ENCODE data around the gene YTHDC2.

The YTHDC2 gene

GRCh38 chr5:113578091-113578490 lies 64.6 kb downstream of the YTHDC2 start:
- TF ChIP-seq CTCF (IDR thresholded peaks at IDR 0.05; ENCODE audit: low read depth, low read length), result no peak
- TF ChIP-seq MAX (IDR thresholded peaks at IDR 0.05; ENCODE audit: low read depth, low read length), result no peak

GRCh38 chr5:113581388-113581787 lies 67.9 kb downstream of the YTHDC2 start:
- no peak for TF ChIP-seq MAX (IDR thresholded peaks at IDR 0.05; ENCODE audit: low read depth, low read length)
- TF ChIP-seq MYC (IDR thresholded peaks at IDR 0.05; ENCODE audit: low read depth, low read length), result no peak
- TF ChIP-seq CTCF (IDR thresholded peaks at IDR 0.05; ENCODE audit: low read depth, low read length), result no peak
- TF ChIP-seq POLR2A (IDR thresholded peaks at IDR 0.05; ENCODE audit: extremely low read depth, insufficient read length), result no peak
- H3K4me3 ChIP-seq (ENCODE audit: low read depth, low read length), result no peak overlapping the region
- no peak for DNase-seq (ENCODE audit: low read depth)

More at GRCh38 chr5:113578091-113578490, 64.6 kb downstream of the YTHDC2 start:
- H3K4me3 ChIP-seq (ENCODE audit: low read depth, low read length), result no peak overlapping the region
- DNase-seq (ENCODE audit: low read depth), result no peak

GRCh38 chr5:113598150-113598549 lies 84.7 kb downstream of the YTHDC2 start:
- DNase-seq (ENCODE audit: low read depth), result no peak
- no peak for TF ChIP-seq MAX (IDR thresholded peaks at IDR 0.05; ENCODE audit: low read depth, low read length)
- TF ChIP-seq POLR2A (IDR thresholded peaks at IDR 0.05; ENCODE audit: extremely low read depth, insufficient read length), result no peak
- no peak for TF ChIP-seq MYC (IDR thresholded peaks at IDR 0.05; ENCODE audit: low read depth, low read length)
- no peak for TF ChIP-seq CTCF (IDR thresholded peaks at IDR 0.05; ENCODE audit: low read depth, low read length)

GRCh38 chr5:113598926-113599325 lies 85.4 kb downstream of the YTHDC2 start:
- TF ChIP-seq POLR2A (IDR thresholded peaks at IDR 0.05; ENCODE audit: extremely low read depth, insufficient read length) (no peak), CTCF (IDR thresholded peaks at IDR 0.05; ENCODE audit: low read depth, low read length) (no peak), MAX (IDR thresholded peaks at IDR 0.05; ENCODE audit: low read depth, low read length) (no peak)
- H3K4me3 ChIP-seq (ENCODE audit: low read depth, low read length), result no peak overlapping the region
- DNase-seq (ENCODE audit: low read depth), result no peak

More at GRCh38 chr5:113598150-113598549, 84.7 kb downstream of the YTHDC2 start:
- H3K4me3 ChIP-seq (ENCODE audit: low read depth, low read length), result no peak overlapping the region

GRCh38 chr5:113600255-113600905 lies 86.9 kb downstream of the YTHDC2 start:
- no peak for DNase-seq (ENCODE audit: low read depth)
- no peak overlapping the region for H3K4me3 ChIP-seq (ENCODE audit: low read depth, low read length)
- TF ChIP-seq POLR2A (IDR thresholded peaks at IDR 0.05; ENCODE audit: extremely low read depth, insufficient read length) (no peak), MAX (IDR thresholded peaks at IDR 0.05; ENCODE audit: low read depth, low read length) (no peak), CTCF (IDR thresholded peaks at IDR 0.05; ENCODE audit: low read depth, low read length) (no peak), MYC (IDR thresholded peaks at IDR 0.05; ENCODE audit: low read depth, low read length) (no peak)

Measured in NB4 (cell line).